Gastrocnemius medialis (tissue), 4 donors: ENCODE data around the gene DDX41. TPM values are rescaled to one million over a fixed set of nuclear protein-coding genes. Genes with fewer than 3 reads are reported as not detected.

Experiments
- ATAC-seq, 2 donors: fragments of 150-250 bp; one replicate each; pipeline ENCODE4 v1.9.1; 2016
- DNase-seq, 2 donors: peaks; one replicate each; pipeline ENCODE4 v3.0.0-alpha.2; 2019
- H3K27ac ChIP-seq, 4 donors: fragments of 200-600 bp; sonication (generic); 1 replicate in 1 of 4; 2 replicates in 3 of 4; pipeline ENCODE4 v1.5.1; 2016 to 2018; ENCODE audit warnings: mild to moderate bottlenecking in 2 of 4, moderate library complexity in 1 of 4
- H3K27me3 ChIP-seq, 3 donors: fragments of 200-600 bp; sonication (generic) in 2 of 3; 1 replicate in 1 of 3; 2 replicates in 2 of 3; pipeline versions ENCODE4 v1.5.1 to v1.6.0; 2016 to 2019; ENCODE audit warnings: mild to moderate bottlenecking in 1 of 3, moderate library complexity in 1 of 3
- H3K36me3 ChIP-seq, 2 donors: fragments of 200-600 bp; sonication (generic) in 1 of 2; one replicate each; pipeline ENCODE4 v1.5.1; 2017 to 2018
- H3K4me1 ChIP-seq, 2 donors: fragments of 200-600 bp; sonication (generic) in 1 of 2; one replicate each; pipeline ENCODE4 v1.5.1; 2016 to 2017; ENCODE audit warnings: mild to moderate bottlenecking in 2 of 2
- H3K4me3 ChIP-seq, 4 donors: fragments of 200-600 bp; sonication (generic) in 3 of 4; 1 replicate in 1 of 4; 2 replicates in 3 of 4; pipeline ENCODE4 v1.5.1; 2016 to 2019; ENCODE audit warnings: mild to moderate bottlenecking in 2 of 4
- H3K9me3 ChIP-seq, 3 donors: fragments of 200-600 bp; sonication (generic) in 2 of 3; 1 replicate in 1 of 3; 2 replicates in 2 of 3; pipeline ENCODE4 v1.5.1; 2016 to 2019
- POLR2A ChIP-seq, 2 donors: fragments of 450-650 bp; IDR thresholded peaks; one replicate each; pipeline ENCODE4 v1.6.1; 2017; ENCODE audit warnings: antibody characterized with exemption in 2 of 2, mild to moderate bottlenecking in 2 of 2, moderate library complexity in 2 of 2
- in situ Hi-C, 4 donors: fragments of 200-750 bp; cut with MboI; loops; one replicate each; pipeline versions ENCODE4 v1.15.0 to v1.8.0; 2017; ENCODE audit warnings: low sequenced_read_pairs in 4 of 4
- intact Hi-C: fragments of 100-400 bp; cut with DNase I; formaldehyde crosslinking; loops from one replicate; pipeline ENCODE4 v1.15.1; 2023; ENCODE audit warnings: low total_unique reads
- total RNA-seq, 4 donors: library from RNA; depleted of rRNA; stranded (reverse); fragments of >200 nt; gene quantifications; one replicate each; pipeline versions ENCODE4 v1.1.0 to v1.2.3, GENCODE V29; 2016
- TF ChIP-seq, protein P1 (sequence below), 5 experiments: fragments of 450-650 bp in 3 of 5; fragments of 200-600 bp in 2 of 5; sonication (generic) in 2 of 5; IDR thresholded peaks in 4 of 5; conservative IDR thresholded peaks in 1 of 5; 1 replicate in 4 of 5; 2 replicates in 1 of 5; pipeline ENCODE4 v1.5.1; 2016 to 2019; ENCODE audit warnings: antibody characterized with exemption in 5 of 5, mild to moderate bottlenecking in 3 of 5, moderate library complexity in 3 of 5

Gene DDX41
- total RNA-seq, 4 donors from 2014 or later, result 47.1 to 105 (median 62.3) TPM

- Histone ChIP-seq H3K4me3 (no peak overlapping the region), H3K27me3 (no peaks in the 10 kb centered on the region), H3K9me3 (no peaks in the 10 kb centered on the region), H3K27ac (no peak overlapping the region), H3K36me3 (no peaks in the 10 kb centered on the region), H3K4me1 (peaks cover 9 to 16% of the 10 kb centered on the region in 2 donors)
- TF ChIP-seq, protein P1, sequence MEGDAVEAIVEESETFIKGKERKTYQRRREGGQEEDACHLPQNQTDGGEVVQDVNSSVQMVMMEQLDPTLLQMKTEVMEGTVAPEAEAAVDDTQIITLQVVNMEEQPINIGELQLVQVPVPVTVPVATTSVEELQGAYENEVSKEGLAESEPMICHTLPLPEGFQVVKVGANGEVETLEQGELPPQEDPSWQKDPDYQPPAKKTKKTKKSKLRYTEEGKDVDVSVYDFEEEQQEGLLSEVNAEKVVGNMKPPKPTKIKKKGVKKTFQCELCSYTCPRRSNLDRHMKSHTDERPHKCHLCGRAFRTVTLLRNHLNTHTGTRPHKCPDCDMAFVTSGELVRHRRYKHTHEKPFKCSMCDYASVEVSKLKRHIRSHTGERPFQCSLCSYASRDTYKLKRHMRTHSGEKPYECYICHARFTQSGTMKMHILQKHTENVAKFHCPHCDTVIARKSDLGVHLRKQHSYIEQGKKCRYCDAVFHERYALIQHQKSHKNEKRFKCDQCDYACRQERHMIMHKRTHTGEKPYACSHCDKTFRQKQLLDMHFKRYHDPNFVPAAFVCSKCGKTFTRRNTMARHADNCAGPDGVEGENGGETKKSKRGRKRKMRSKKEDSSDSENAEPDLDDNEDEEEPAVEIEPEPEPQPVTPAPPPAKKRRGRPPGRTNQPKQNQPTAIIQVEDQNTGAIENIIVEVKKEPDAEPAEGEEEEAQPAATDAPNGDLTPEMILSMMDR (IDR thresholded peaks at IDR 0.05 in 4 of 5, conservative IDR thresholded peaks at IDR 0.05 in 1 of 5), result no peak
- no peak for TF ChIP-seq POLR2A (IDR thresholded peaks at IDR 0.05)
- DNase-seq (no peak), ATAC-seq (no peak)
- intact Hi-C loops, result no loop called here
- in situ Hi-C loops, result loop anchor here in 3 of 4 donors (10.0 to 25.0 kb wide), 3 partner anchors 100 to 120 kb away; partner anchors contain the start of genes SLC34A1 (in 2 of the 3), F12 (in 1 of the 3) and PFN3 (in 1 of the 3)
These were observed 11.7 kb downstream of the DDX41 start for GRCh38 chr5:177505075-177505474.

DNA sequence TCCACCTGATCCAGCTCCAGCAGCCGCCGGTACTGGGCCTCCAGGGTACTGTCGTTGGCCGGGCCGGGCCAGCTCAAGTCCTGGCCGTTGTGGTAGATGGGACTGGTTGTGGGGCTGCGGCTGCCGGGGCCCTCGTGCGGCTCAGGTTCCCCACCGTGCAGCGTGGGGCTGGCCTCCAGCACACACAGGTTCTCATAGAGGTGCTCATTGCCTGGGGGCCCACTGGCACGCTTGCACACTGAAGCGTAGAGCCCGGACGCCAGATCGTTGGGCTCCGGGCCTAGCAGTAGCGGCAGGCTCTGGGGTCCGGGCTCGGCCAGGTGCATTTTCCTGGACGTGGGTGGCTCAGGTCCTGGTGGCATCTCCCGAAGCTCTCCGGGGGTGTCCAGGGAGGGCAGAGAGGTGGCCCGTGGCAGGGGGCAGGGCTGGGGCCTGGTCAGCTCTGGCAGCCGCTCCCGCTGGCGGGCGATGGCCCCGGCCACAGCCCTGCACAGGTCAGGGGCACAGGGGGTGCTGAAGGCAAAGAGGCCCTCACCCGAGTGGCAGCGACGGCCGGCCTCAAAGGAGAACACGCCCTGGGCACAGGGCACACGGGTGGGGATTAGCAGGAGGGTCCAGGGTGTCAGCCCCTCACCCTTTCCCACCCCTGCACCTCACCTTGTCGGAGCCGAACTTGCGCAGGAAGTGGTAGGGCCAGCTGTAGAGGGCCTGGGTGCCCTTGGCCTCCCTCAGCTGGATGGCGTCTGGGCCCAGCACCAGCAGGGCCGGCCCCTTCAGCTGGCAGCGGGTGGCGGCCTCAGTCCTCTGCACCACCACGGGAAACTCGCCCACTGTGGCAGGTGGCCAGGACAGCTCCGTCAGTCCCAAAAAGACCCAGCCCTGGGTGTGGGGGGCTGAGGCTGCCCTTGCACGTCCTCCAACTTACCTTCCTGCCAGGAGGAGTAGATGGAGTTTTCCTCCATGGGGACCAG is 12.4 kb downstream of the DDX41 start:
- intact Hi-C loops (no loop called here), in situ Hi-C loops (loop anchor here (5.0 to 25.0 kb wide), 4 partner anchors 100 to 120 kb away; partner anchors contain the start of genes SLC34A1 (in 2 of the 4), F12 (in 1 of the 4) and PFN3 (in 1 of the 4))
- H3K4me3 ChIP-seq, result no peak overlapping the region
- DNase-seq, result no peak
- ATAC-seq, result no peak
- peaks cover 9 to 11% of the 10 kb centered on the region in 2 donors for H3K4me1 ChIP-seq
- no peaks in the 10 kb centered on the region for H3K9me3 ChIP-seq
- TF ChIP-seq, protein P1 (IDR thresholded peaks at IDR 0.05 in 4 of 5, conservative IDR thresholded peaks at IDR 0.05 in 1 of 5), result no peak
- no peak for TF ChIP-seq POLR2A (IDR thresholded peaks at IDR 0.05)
- H3K36me3 ChIP-seq, result no peaks in the 10 kb centered on the region
- H3K27ac ChIP-seq, result no peak overlapping the region
- H3K27me3 ChIP-seq, result no peaks in the 10 kb centered on the region

DNA sequence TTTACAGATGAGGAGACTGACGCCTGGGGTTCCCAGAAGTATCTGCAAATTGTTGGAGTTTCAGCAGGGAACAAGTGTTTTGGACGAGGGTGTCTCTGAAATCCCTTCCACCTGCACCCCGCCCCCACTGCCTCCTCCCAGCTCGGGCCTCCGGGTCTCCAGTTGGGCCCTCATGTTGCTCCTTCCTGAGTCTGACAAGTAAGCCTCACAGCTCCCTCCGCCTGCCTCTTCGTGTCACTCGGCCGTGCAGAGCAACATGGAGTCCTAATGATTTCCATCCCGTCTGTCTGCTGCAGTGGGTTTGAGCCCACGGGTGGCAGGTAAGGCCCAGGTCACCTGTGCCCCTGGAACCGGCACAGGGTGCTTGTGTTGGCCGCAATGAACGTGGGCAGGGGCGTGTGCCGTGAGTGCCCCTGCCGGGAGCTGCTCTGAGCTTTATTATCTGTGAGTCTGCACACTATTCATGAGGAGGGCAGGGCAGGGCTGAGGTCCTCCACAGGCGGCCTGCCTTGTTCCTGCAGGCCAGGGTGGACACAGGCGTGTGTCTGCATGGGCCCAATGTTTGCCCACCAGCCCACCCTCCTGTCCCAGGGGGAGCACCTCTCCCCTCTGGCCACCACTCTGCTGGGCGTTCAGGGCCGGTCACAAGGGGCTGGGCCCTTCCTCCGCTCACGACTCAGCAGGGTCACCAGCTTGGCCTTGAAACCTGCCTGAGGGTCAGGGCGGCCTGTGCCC is 13.2 kb downstream of the DDX41 start:
- in situ Hi-C loops, result loop anchor here (5.0 to 25.0 kb wide), 4 partner anchors 99 to 119 kb away; partner anchors contain the start of genes SLC34A1 (in 2 of the 4), F12 (in 1 of the 4) and PFN3 (in 1 of the 4)
- Histone ChIP-seq H3K36me3 (no peaks in the 10 kb centered on the region), H3K27ac (no peak overlapping the region), H3K27me3 (no peaks in the 10 kb centered on the region), H3K4me3 (no peak overlapping the region), H3K4me1 (peaks cover 9 to 11% of the 10 kb centered on the region in 2 donors), H3K9me3 (no peaks in the 10 kb centered on the region)
- TF ChIP-seq, protein P1 (IDR thresholded peaks at IDR 0.05 in 4 of 5, conservative IDR thresholded peaks at IDR 0.05 in 1 of 5), result no peak
- no peak for TF ChIP-seq POLR2A (IDR thresholded peaks at IDR 0.05)
- no peak for DNase-seq
- intact Hi-C loops, result no loop called here
- ATAC-seq, result no peak

GRCh38 chr5:177502886-177503285 is 13.9 kb downstream of the DDX41 start:
- Histone ChIP-seq H3K4me1 (peaks cover 12 to 13% of the 10 kb centered on the region in 2 donors), H3K36me3 (no peaks in the 10 kb centered on the region), H3K27ac (no peak overlapping the region), H3K4me3 (no peak overlapping the region), H3K27me3 (no peaks in the 10 kb centered on the region), H3K9me3 (no peaks in the 10 kb centered on the region)
- ATAC-seq (no peak), DNase-seq (no peak)
- TF ChIP-seq, protein P1 (IDR thresholded peaks at IDR 0.05 in 4 of 5, conservative IDR thresholded peaks at IDR 0.05 in 1 of 5), result no peak
- TF ChIP-seq POLR2A (IDR thresholded peaks at IDR 0.05), result no peak
- intact Hi-C loops, result no loop called here
- in situ Hi-C loops, result loop anchor here (5.0 to 25.0 kb wide), 4 partner anchors 98 to 118 kb away; partner anchors contain the start of genes SLC34A1 (in 2 of the 4), F12 (in 1 of the 4) and PFN3 (in 1 of the 4)
